GM12878 (cell line): ENCODE results near the gene RNF183. TPM values are rescaled to one million over a fixed set of nuclear protein-coding genes. Genes with fewer than 3 reads are reported as not detected.

Experiments
- ATAC-seq: fragments of 200-7000 bp; cut with Tn5 transposase; 3 replicates; pipeline ENCODE4 v1.9.1; 2020; ENCODE audit warnings: mild to moderate bottlenecking, moderate library complexity
- BruUV-seq: library from RNA; stranded (reverse); fragments of 400-500 nt; replicated peaks from 2 replicates; lab custom pipeline; 2021; lab: Mats Ljungman, UMichigan
- CTCF ChIA-PET: fragments of 300-600 bp; sonication (Branson Sonifier 250); formaldehyde crosslinking; extraction: SDS; loops from one replicate; lab custom pipeline; 2021; ENCODE audit warnings: inconsistent platforms; lab: Yijun Ruan, JAX
- POLR2A ChIA-PET: fragments of 350-600 bp; formaldehyde crosslinking; extraction: SDS; loops from one replicate; lab custom pipeline; 2021; ENCODE audit warnings: inconsistent platforms; lab: Charles Lee
- RAD21 ChIA-PET: fragments of 300-600 bp; sonication (Branson Sonifier 250); formaldehyde crosslinking; loops from one replicate; lab custom pipeline; 2023; ENCODE audit warnings: antibody characterized with exemption; ENCODE audit not compliant: unreplicated experiment; lab: Charles Lee
- SMC1A ChIA-PET: fragments of 300-600 bp; sonication (Branson Sonifier 250); formaldehyde crosslinking; loops from one replicate; lab custom pipeline; 2023; ENCODE audit not compliant: unreplicated experiment, uncharacterized antibody; lab: Charles Lee
- DNase-seq: peaks from one replicate; pipeline ENCODE4 v3.0.0-alpha.2; 2011; ENCODE audit warnings: low read depth, low spot score
- FAIRE-seq: peaks from 3 replicates; lab custom pipeline; 2011; peaks lifted over from hg19 to GRCh38; lab: Jason Lieb, UNC
- H2AFZ ChIP-seq: 2 replicates; pipeline ENCODE4 v1.6.0; 2011; ENCODE audit warnings: low read depth, low read length, control low read depth; ENCODE audit not compliant: control insufficient read depth
- H3K27ac ChIP-seq: 2 replicates; pipeline ENCODE4 v1.5.1; 2011; ENCODE audit warnings: control low read depth; ENCODE audit not compliant: control insufficient read depth, insufficient read depth
- H3K27me3 ChIP-seq, 2 experiments: replicated peaks in 1 of 2; 2 replicates each; pipeline versions ENCODE4 v1.6.0 to v1.6.1; 2011; ENCODE audit warnings: low read length in 1 of 2; ENCODE audit not compliant: control insufficient read depth in 2 of 2, insufficient read depth in 2 of 2
- H3K36me3 ChIP-seq, 2 experiments: 2 replicates each; pipeline ENCODE4 v1.5.1; 2011; ENCODE audit warnings: low read length in 1 of 2; ENCODE audit not compliant: control insufficient read depth in 2 of 2, insufficient read depth in 2 of 2
- H3K4me1 ChIP-seq: 2 replicates; pipeline ENCODE4 v1.6.1; 2011; ENCODE audit warnings: mild to moderate bottlenecking, low read length, moderate library complexity, mixed read lengths; ENCODE audit not compliant: control insufficient read depth, insufficient read depth
- H3K4me2 ChIP-seq: 2 replicates; pipeline ENCODE4 v1.6.0; 2011; ENCODE audit warnings: control low read depth; ENCODE audit not compliant: control insufficient read depth, insufficient read depth
- H3K4me3 ChIP-seq: fragments of 200-600 bp; sonication (generic); 2 replicates; pipeline ENCODE4 v1.5.1; 2016
- H3K79me2 ChIP-seq: 2 replicates; pipeline ENCODE4 v1.6.0; 2011; ENCODE audit warnings: low read length; ENCODE audit not compliant: control insufficient read depth, insufficient read depth
- H3K9ac ChIP-seq: 2 replicates; pipeline ENCODE4 v1.8.0; 2011; ENCODE audit warnings: low read length, control low read depth, mixed read lengths; ENCODE audit not compliant: control insufficient read depth, insufficient read depth
- H3K9me3 ChIP-seq: replicated peaks from 3 replicates; pipeline ENCODE4 v1.5.1; 2011; ENCODE audit warnings: mild to moderate bottlenecking, low read length; ENCODE audit not compliant: control insufficient read depth, insufficient read depth
- H4K20me1 ChIP-seq: 2 replicates; pipeline ENCODE4 v1.6.0; 2011; ENCODE audit not compliant: control insufficient read depth, insufficient read depth
- EGR1 ChIP-seq, 2 experiments: IDR thresholded peaks; 1 replicate in 1 of 2; 2 replicates in 1 of 2; pipeline ENCODE4 v1.6.1; 2011 to 2012; ENCODE audit warnings: low read depth in 2 of 2, low read length in 2 of 2, borderline replicate concordance in 1 of 2, mild to moderate bottlenecking in 1 of 2, moderate library complexity in 1 of 2
- RAD21 ChIP-seq: IDR thresholded peaks from 2 replicates; pipeline ENCODE4 v1.6.1; 2011; ENCODE audit warnings: mild to moderate bottlenecking, low read depth, low read length, moderate library complexity; ENCODE audit not compliant: insufficient read depth
- SIX5 ChIP-seq: IDR thresholded peaks from 2 replicates; pipeline ENCODE4 v1.6.1; 2011; ENCODE audit warnings: mild to moderate bottlenecking, low read depth, low read length, moderate library complexity; ENCODE audit not compliant: severe bottlenecking
- SREBF2 ChIP-seq: IDR thresholded peaks from 2 replicates; pipeline ENCODE4 v1.6.1; 2012; ENCODE audit warnings: mild to moderate bottlenecking, low read length
- WGBS: methylation state at CpG from one replicate; pipeline ENCODE4 v1.1.6; 2016; ENCODE audit warnings: low lambda C conversion rate; ENCODE audit not compliant: insufficient replicate concordance, insufficient coverage; ENCODE audit errors: missing lambda C conversion rate; 5-methylcytosine and 5-hydroxymethylcytosine counted together
- in situ Hi-C: fragments of 300-500 bp; cut with MboI; formaldehyde crosslinking; loops from 9 replicates; pipeline ENCODE4 v1.14.3; 2018; ENCODE audit warnings: mixed read lengths
- intact Hi-C: fragments of 100-400 bp; cut with micrococcal nuclease; formaldehyde crosslinking; loops from one replicate; pipeline ENCODE4 v1.14.2; 2022; ENCODE audit not compliant: unreplicated experiment
- polyA plus RNA-seq, 11 experiments: library from polyadenylated mRNA; depleted of rRNA in 4 of 11; unstranded in 6 of 11; stranded (reverse) in 5 of 11; fragments of >200 nt; fragmentation: Nextera tagmentation in 4 of 11; fragmentation: Illumina TruSeq in 1 of 11; extraction: Ambion mirVana in 4 of 11; extraction: Trizol in 1 of 11; gene quantifications; 1 replicate in 1 of 11; 2 replicates in 10 of 11; pipeline versions ENCODE4 v1.2.1 to v1.2.3, GENCODE V29; 2011 to 2016; ENCODE audit warnings: inconsistent platforms in 2 of 11, missing spikeins in 2 of 11, low read depth in 1 of 11
- total RNA-seq, 4 experiments: library from RNA; depleted of rRNA in 3 of 4; stranded (reverse); fragments of >200 nt in 3 of 4; fragmentation: Illumina TruSeq in 1 of 4; extraction: Trizol in 1 of 4; gene quantifications; 2 replicates each; pipeline versions ENCODE4 v1.2.1 to v1.2.3, GENCODE V29; 2013 to 2021
- TF ChIP-seq, protein P1 (sequence below): fragments of 150-350 bp; IDR thresholded peaks from 2 replicates; pipeline ENCODE4 v1.6.1; 2014; ENCODE audit warnings: mild to moderate bottlenecking, low read depth, low read length

Gene RNF183
- total and polyA plus RNA-seq, 10 of the 15 experiments (the other 5 are each of a cell fraction or from before 2014, with no cell fraction given) = 0.03 to 0.26 (median 0.07) TPM; not detected in 6

DNA sequence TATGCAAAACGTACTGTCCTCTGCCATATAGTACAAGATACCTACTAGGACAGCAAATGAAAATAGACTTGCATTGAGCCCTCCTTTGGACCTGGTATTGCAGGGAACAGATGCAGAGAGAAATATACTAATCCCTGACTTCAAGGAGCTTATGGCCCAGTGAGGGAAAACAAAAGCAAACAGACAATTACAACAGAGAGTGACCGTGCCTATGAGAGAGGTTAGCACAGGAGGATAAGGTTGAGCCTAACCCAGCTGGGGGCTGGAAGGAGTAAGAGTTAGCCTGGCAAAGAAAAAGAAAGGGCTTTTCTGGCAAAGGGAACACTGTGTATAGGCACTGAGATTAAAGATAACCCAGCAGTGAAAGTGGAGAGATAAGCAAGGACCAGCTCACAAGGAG, 33.3 kb downstream of the RNF183 start:
- Histone ChIP-seq H3K4me2 (no peak overlapping the region), H2AFZ (no peak overlapping the region), H3K36me3 (peaks cover 4 to 12% of the 10 kb centered on the region in 2 experiments), H3K4me1 (peaks cover 5% of the 10 kb centered on the region; the same call in 1 of the 2 replicates)
- WGBS = 77% methylated on average over 2 of the region's 2 CpGs
- BruUV-seq = no TSS peak
- intact Hi-C loops = loop anchor here (5.0 to 10.0 kb wide), 2 partner anchors 343 to 1115 kb away; partner anchors contain the start of gene AKNA
- no peak for FAIRE-seq
- TF ChIP-seq, protein P1, sequence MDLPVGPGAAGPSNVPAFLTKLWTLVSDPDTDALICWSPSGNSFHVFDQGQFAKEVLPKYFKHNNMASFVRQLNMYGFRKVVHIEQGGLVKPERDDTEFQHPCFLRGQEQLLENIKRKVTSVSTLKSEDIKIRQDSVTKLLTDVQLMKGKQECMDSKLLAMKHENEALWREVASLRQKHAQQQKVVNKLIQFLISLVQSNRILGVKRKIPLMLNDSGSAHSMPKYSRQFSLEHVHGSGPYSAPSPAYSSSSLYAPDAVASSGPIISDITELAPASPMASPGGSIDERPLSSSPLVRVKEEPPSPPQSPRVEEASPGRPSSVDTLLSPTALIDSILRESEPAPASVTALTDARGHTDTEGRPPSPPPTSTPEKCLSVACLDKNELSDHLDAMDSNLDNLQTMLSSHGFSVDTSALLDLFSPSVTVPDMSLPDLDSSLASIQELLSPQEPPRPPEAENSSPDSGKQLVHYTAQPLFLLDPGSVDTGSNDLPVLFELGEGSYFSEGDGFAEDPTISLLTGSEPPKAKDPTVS = no peak
- no peak for TF ChIP-seq EGR1 (IDR thresholded peaks at IDR 0.05; ENCODE audit: borderline replicate concordance in 1 of 2, low read depth in 2 of 2, low read length in 2 of 2)
- no peak for TF ChIP-seq SIX5
- no peak for TF ChIP-seq SREBF2
- no peak for TF ChIP-seq RAD21
- TF ChIP-seq, all 136 proteins: peak for 0
- Histone ChIP-seq H3K9me3 (no peaks in the 10 kb centered on the region), H3K27me3 (no peaks in the 10 kb centered on the region), H3K4me3 (no peak overlapping the region), H3K9ac (no peak overlapping the region), H3K79me2 (peaks cover 13% of the 10 kb centered on the region), H3K27ac (no peak overlapping the region), H4K20me1 (no peaks in the 10 kb centered on the region)
- no peak for ATAC-seq
- ChIA-PET CTCF (interaction anchor here (0.7 to 1.8 kb wide), 5 partner anchors 38 to 386 kb away, joined by 3 to 8 read pairs (median 4); no protein-coding TSS in a partner anchor), POLR2A (no interaction called here), RAD21 (interaction anchor here (1.2 kb wide), 1 partner anchor 388 kb away, joined by 3 read pairs; no protein-coding TSS in a partner anchor), SMC1A (interaction anchor here (0.8 kb wide), 2 partner anchors 30 to 143 kb away, joined by 3 read pairs; no protein-coding TSS in a partner anchor)
- DNase-seq = no peak
- in situ Hi-C loops = loop anchor here (5.0 kb wide), 3 partner anchors 137 to 387 kb away; no protein-coding TSS in a partner anchor
